ENCODE data around the gene CCDC28A. TPM values are rescaled to one million over a fixed set of nuclear protein-coding genes. Genes with fewer than 3 reads are reported as not detected.

CCDC28A gene
- total RNA-seq, 2 experiments from 2014 or later, result 11.0 to 20.9 TPM

DNA sequence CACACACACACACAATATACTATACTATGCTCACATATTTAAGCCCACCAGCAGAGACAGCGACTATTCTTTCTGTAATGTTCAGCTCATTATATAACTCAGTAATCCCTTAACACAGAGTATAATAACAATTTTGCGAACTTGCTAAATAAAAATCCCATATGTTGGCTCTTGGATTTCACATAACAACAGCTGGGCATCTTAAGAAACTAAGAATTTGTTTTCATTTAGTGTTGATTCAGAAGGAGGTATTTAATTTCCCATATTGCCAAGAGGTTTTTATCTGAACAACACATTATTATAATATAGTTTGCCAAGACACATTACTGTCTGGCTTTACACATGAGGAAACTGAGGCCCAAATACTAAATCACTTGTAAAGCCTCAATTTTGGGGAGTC lies 29.8 kb downstream of the CCDC28A start:
- CTCF ChIA-PET (ENCODE audit: unreplicated experiment), result no interaction called here
- Histone ChIP-seq H3K4me1 (ENCODE audit: insufficient read depth, low read length, poor library complexity, severe bottlenecking) (no peaks in the 10 kb centered on the region), H3K9me2 (ENCODE audit: insufficient read depth, low read length) (no peaks in the 10 kb centered on the region), H3K9me3 (ENCODE audit: low read length) (no peaks in the 10 kb centered on the region), H3K79me2 (ENCODE audit: insufficient read depth, low read depth, low read length) (no peaks in the 10 kb centered on the region), H3K4me3 (ENCODE audit: low read depth, low read length, poor library complexity, severe bottlenecking) (no peak overlapping the region), H3K4me2 (ENCODE audit: low read length) (no peak overlapping the region), H3K36me3 (ENCODE audit: insufficient read depth, low read length) (no peaks in the 10 kb centered on the region), H4K20me1 (ENCODE audit: insufficient read depth, low read length) (no peaks in the 10 kb centered on the region), H2AFZ (ENCODE audit: low read length) (no peak overlapping the region), H3K27ac (ENCODE audit: low read depth, low read length, poor library complexity, severe bottlenecking) (no peak overlapping the region)
- no TSS peak for BruUV-seq (replicated peaks)
- TF ChIP-seq EZH2phosphoT487 (IDR thresholded peaks at IDR 0.05; ENCODE audit: borderline replicate concordance, low read depth, low read length), result no peak
- TF ChIP-seq, protein P1, sequence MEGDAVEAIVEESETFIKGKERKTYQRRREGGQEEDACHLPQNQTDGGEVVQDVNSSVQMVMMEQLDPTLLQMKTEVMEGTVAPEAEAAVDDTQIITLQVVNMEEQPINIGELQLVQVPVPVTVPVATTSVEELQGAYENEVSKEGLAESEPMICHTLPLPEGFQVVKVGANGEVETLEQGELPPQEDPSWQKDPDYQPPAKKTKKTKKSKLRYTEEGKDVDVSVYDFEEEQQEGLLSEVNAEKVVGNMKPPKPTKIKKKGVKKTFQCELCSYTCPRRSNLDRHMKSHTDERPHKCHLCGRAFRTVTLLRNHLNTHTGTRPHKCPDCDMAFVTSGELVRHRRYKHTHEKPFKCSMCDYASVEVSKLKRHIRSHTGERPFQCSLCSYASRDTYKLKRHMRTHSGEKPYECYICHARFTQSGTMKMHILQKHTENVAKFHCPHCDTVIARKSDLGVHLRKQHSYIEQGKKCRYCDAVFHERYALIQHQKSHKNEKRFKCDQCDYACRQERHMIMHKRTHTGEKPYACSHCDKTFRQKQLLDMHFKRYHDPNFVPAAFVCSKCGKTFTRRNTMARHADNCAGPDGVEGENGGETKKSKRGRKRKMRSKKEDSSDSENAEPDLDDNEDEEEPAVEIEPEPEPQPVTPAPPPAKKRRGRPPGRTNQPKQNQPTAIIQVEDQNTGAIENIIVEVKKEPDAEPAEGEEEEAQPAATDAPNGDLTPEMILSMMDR (conservative IDR thresholded peaks at IDR 0.05; ENCODE audit: low read length), result no peak
- POLR2A ChIA-PET, result interaction anchor here (0.7 to 1.1 kb wide), 2 partner anchors 9 to 53 kb away, joined by 3 to 4 read pairs; no protein-coding TSS in a partner anchor
- intact Hi-C loops (cut with micrococcal nuclease; ENCODE audit: unreplicated experiment), result no loop called here
- DNase-seq (ENCODE audit: low spot score), result no peak

DNA sequence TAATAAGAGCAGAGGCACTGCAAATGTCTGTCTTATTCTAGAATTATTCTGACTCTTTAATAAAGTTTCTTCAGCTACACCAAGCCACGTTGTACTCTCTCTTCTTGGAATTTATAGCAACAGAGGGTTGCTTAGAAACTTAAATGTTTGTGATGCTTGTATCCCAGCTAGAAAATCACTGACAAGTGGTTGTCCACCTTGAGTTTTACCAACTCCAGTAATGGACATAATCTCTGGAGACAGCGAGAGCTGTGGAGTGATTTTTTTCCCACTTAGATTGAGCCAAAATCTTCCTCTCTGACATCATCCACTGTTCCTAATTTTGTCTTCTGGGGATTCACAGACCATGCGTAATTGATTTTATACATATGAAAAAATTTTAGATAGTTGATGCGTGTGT lies 30.3 kb downstream of the CCDC28A start:
- POLR2A ChIA-PET, result interaction anchor here (1.1 kb wide), 1 partner anchor 9 kb away, joined by 4 read pairs; no protein-coding TSS in a partner anchor

More for the DNA sequence above, 30.3 kb downstream of the CCDC28A start:
- Histone ChIP-seq H3K36me3 (ENCODE audit: insufficient read depth, low read length) (no peaks in the 10 kb centered on the region), H3K79me2 (ENCODE audit: insufficient read depth, low read depth, low read length) (no peaks in the 10 kb centered on the region), H3K4me3 (ENCODE audit: low read depth, low read length, poor library complexity, severe bottlenecking) (no peak overlapping the region), H3K27ac (ENCODE audit: low read depth, low read length, poor library complexity, severe bottlenecking) (no peak overlapping the region), H3K9me2 (ENCODE audit: insufficient read depth, low read length) (no peaks in the 10 kb centered on the region), H4K20me1 (ENCODE audit: insufficient read depth, low read length) (no peaks in the 10 kb centered on the region), H3K9me3 (ENCODE audit: low read length) (no peaks in the 10 kb centered on the region), H3K4me2 (ENCODE audit: low read length) (no peak overlapping the region), H2AFZ (ENCODE audit: low read length) (no peak overlapping the region), H3K4me1 (ENCODE audit: insufficient read depth, low read length, poor library complexity, severe bottlenecking) (no peaks in the 10 kb centered on the region)
- intact Hi-C loops (cut with micrococcal nuclease; ENCODE audit: unreplicated experiment), result no loop called here
- no peak for DNase-seq (ENCODE audit: low spot score)
- BruUV-seq (replicated peaks), result no TSS peak
- TF ChIP-seq, protein P1 (conservative IDR thresholded peaks at IDR 0.05; ENCODE audit: low read length), result no peak
- TF ChIP-seq EZH2phosphoT487 (IDR thresholded peaks at IDR 0.05; ENCODE audit: borderline replicate concordance, low read depth, low read length), result no peak
- CTCF ChIA-PET (ENCODE audit: unreplicated experiment), result no interaction called here

All from OCI-LY7 (cell line).